Measurements from ENCODE around the gene WWC2. TPM values are rescaled to one million over a fixed set of nuclear protein-coding genes. Genes with fewer than 3 reads are reported as not detected.

WWC2 gene
- total and polyA plus RNA-seq, 2 donors (not counting 3 experiments of a cell fraction or from before 2014, with no cell fraction given), result 12.9 to 52.2 TPM

GRCh38 chr4:183141997-183142396 is 42.9 kb downstream of the WWC2 start:
- no peaks in the 10 kb centered on the region for H3K9me1 ChIP-seq (replicated peaks; ENCODE audit: control insufficient read depth, extremely low read depth, insufficient read depth, low read length)
- intact Hi-C loops (cut with micrococcal nuclease), result no loop called here
- POLR2A ChIA-PET, result no interaction called here

More at GRCh38 chr4:183141997-183142396, 42.9 kb downstream of the WWC2 start:
- CTCF ChIA-PET, result interaction anchor here (1.2 to 2.2 kb wide), 2 partner anchors 43 to 69 kb away, joined by 3 to 6 read pairs; partner anchors contain the start of gene WWC2
- H3K4me2 ChIP-seq (ENCODE audit: insufficient read depth, low read length), result no peak overlapping the region
- H3K27ac ChIP-seq (ENCODE audit: insufficient read depth, low read depth, low read length), result no peak overlapping the region
- no TSS peak for BruUV-seq (replicated peaks)
- peaks cover 78% of the 10 kb centered on the region for H3K79me2 ChIP-seq (ENCODE audit: control insufficient read depth, insufficient read depth, low read length)
- no peaks in the 10 kb centered on the region for H3K27me3 ChIP-seq (ENCODE audit: control insufficient read depth in 2 of 2, insufficient read depth in 2 of 2, low read length in 2 of 2)
- no peak overlapping the region for H3K4me3 ChIP-seq (replicated peaks in 1 of 3; ENCODE audit: insufficient read depth in 1 of 3, low read depth in 1 of 3, low read length in 3 of 3)
- no peak for FAIRE-seq
- H3K36me3 ChIP-seq (ENCODE audit: control insufficient read depth in 2 of 2, extremely low read depth in 1 of 2, insufficient read depth in 2 of 2, low read length in 2 of 2), result no peaks in the 10 kb centered on the region
- peaks cover 18% of the 10 kb centered on the region for H3K4me1 ChIP-seq (ENCODE audit: control insufficient read depth, extremely low read depth, insufficient read depth, low read length)
- no peaks in the 10 kb centered on the region for H4K20me1 ChIP-seq (replicated peaks; ENCODE audit: control insufficient read depth, extremely low read depth, insufficient read depth, low read length)
- no peak overlapping the region for H3K9ac ChIP-seq (replicated peaks; ENCODE audit: extremely low read depth, insufficient read depth, low read length)
- no peak overlapping the region for H2AFZ ChIP-seq (ENCODE audit: low read depth, low read length)
- no peaks in the 10 kb centered on the region for H3K9me3 ChIP-seq (replicated peaks; ENCODE audit: control insufficient read depth, insufficient read depth, low read length)
- TF ChIP-seq MAX (IDR thresholded peaks at IDR 0.05; ENCODE audit: insufficient read depth, insufficient read length) (no peak), EZH2 (IDR thresholded peaks at IDR 0.05; ENCODE audit: borderline replicate concordance, low read depth, low read length, severe bottlenecking) (no peak), FOS (IDR thresholded peaks at IDR 0.05; ENCODE audit: borderline replicate concordance, insufficient read depth, low read length) (no peak), GATA2 (IDR thresholded peaks at IDR 0.05; ENCODE audit: insufficient read depth, insufficient read length, low read depth, low read length) (no peak), CTCF (IDR thresholded peaks at IDR 0.05; ENCODE audit: extremely low read depth in 1 of 2, insufficient read depth in 1 of 2, low read depth in 1 of 2, low read length in 2 of 2) (no peak), JUN (IDR thresholded peaks at IDR 0.05; ENCODE audit: borderline replicate concordance, insufficient read depth, insufficient read length, low read depth) (no peak), POLR2AphosphoS5 (IDR thresholded peaks at IDR 0.05; ENCODE audit: insufficient read depth, low read depth, low read length) (no peak), MYC (IDR thresholded peaks at IDR 0.05; ENCODE audit: low read depth, low read length) (no peak), POLR2A (IDR thresholded peaks at IDR 0.05; ENCODE audit: low read depth, low read length) (no peak)
- dilution Hi-C loops (cut with MboI; ENCODE audit: extremely low pct_ligation_motif_present, low sequenced_read_pairs), result no loop called here
- DNase-seq (ENCODE audit: low read depth, low spot score), result no peak

Data from endothelial cell of umbilical vein (primary cell).